HepG2 (cell line): ENCODE data around the gene FAM3D. TPM values are rescaled to one million over a fixed set of nuclear protein-coding genes. Genes with fewer than 3 reads are reported as not detected.

Experiments used
- AHDC1 ChIP-seq: sonication (generic); formaldehyde crosslinking; IDR thresholded peaks from 2 replicates; pipeline ENCODE4 v1.5.1; 2020; ENCODE audit warnings: mild to moderate bottlenecking, missing genetic modification reagents, borderline replicate concordance
- ATF2 ChIP-seq: sonication (generic); formaldehyde crosslinking; IDR thresholded peaks from 2 replicates; pipeline ENCODE4 v1.4.0; 2020; ENCODE audit warnings: missing genetic modification reagents
- ATF6 ChIP-seq: sonication (generic); formaldehyde crosslinking; conservative IDR thresholded peaks from 2 replicates; pipeline ENCODE4 v1.4.0; 2020; ENCODE audit warnings: missing genetic modification reagents
- DZIP1 ChIP-seq: sonication (generic); formaldehyde crosslinking; IDR thresholded peaks from 2 replicates; pipeline ENCODE4 v1.5.0; 2020; ENCODE audit warnings: mild to moderate bottlenecking, missing genetic modification reagents
- NBN ChIP-seq: fragments of 450-650 bp; conservative IDR thresholded peaks from 2 replicates; pipeline ENCODE4 v1.6.1; 2017
- NFAT5 ChIP-seq: sonication (generic); formaldehyde crosslinking; IDR thresholded peaks from 2 replicates; pipeline ENCODE4 v1.4.0; 2020; ENCODE audit warnings: missing genetic modification reagents
- SNRNP70 ChIP-seq: fragments of 200-400 bp; formaldehyde crosslinking; IDR thresholded peaks from 2 replicates; pipeline ENCODE4 v1.6.1; 2017; ENCODE audit warnings: mild to moderate bottlenecking, low read depth, low read length, moderate library complexity
- TARDBP ChIP-seq: sonication (generic); formaldehyde crosslinking; IDR thresholded peaks from 2 replicates; pipeline ENCODE4 v1.8.0; 2022; ENCODE audit warnings: mild to moderate bottlenecking, missing genetic modification reagents
- ZFP36L1 ChIP-seq: sonication (generic); formaldehyde crosslinking; IDR thresholded peaks from 2 replicates; pipeline ENCODE4 v1.8.0; 2022; ENCODE audit warnings: mild to moderate bottlenecking, missing genetic modification reagents, moderate library complexity
- ZNF839 ChIP-seq: sonication (generic); formaldehyde crosslinking; IDR thresholded peaks from 2 replicates; pipeline ENCODE4 v1.4.0; 2020; ENCODE audit warnings: missing genetic modification reagents, mild to moderate bottlenecking, borderline replicate concordance
- polyA plus RNA-seq, 8 experiments: library from polyadenylated mRNA; depleted of rRNA in 3 of 8; stranded (reverse) in 7 of 8; unstranded in 1 of 8; fragments of >200 nt; fragmentation: Illumina TruSeq in 4 of 8; extraction: Trizol in 4 of 8; gene quantifications; 2 replicates each; pipeline versions ENCODE4 v1.2.1 to v1.2.3, GENCODE V29; 2011 to 2016; ENCODE audit warnings: low read depth in 4 of 8, missing spikeins in 1 of 8, mixed read lengths in 1 of 8; ENCODE audit not compliant: insufficient read depth in 1 of 8
- total RNA-seq, 5 experiments: library from RNA; depleted of rRNA; stranded (reverse); fragments of >200 nt; fragmentation: Illumina TruSeq; extraction: Trizol; gene quantifications; 2 replicates each; pipeline ENCODE4 v1.2.3, GENCODE V29; 2016; ENCODE audit warnings: low read depth in 1 of 5

Gene FAM3D
- total and polyA plus RNA-seq, 2 of the 13 experiments (the other 11 are each of a cell fraction or from before 2014, with no cell fraction given) = not detected

GRCh38 chr3:58585005-58585786 is 81.4 kb downstream of the FAM3D start (continued):
- no peak for TF ChIP-seq ATF2
- TF ChIP-seq AHDC1 = no peak
- no peak for TF ChIP-seq ATF6
- TF ChIP-seq SNRNP70 = no peak
- TF ChIP-seq DZIP1 (CRISPR knock-in tag) = no peak
- no peak for TF ChIP-seq NBN
- TF ChIP-seq ZFP36L1 (CRISPR knock-in tag) = no peak
- no peak for TF ChIP-seq TARDBP (CRISPR knock-in tag)
- no peak for TF ChIP-seq NFAT5 (CRISPR knock-in tag)
- TF ChIP-seq ZNF839 (CRISPR knock-in tag) = no peak
